Measurements from ENCODE around the gene TMEM131L.
A peak's percentile ranks its signal among the peaks of the same experiment; 100 is the strongest.

The TMEM131L gene

DNA sequence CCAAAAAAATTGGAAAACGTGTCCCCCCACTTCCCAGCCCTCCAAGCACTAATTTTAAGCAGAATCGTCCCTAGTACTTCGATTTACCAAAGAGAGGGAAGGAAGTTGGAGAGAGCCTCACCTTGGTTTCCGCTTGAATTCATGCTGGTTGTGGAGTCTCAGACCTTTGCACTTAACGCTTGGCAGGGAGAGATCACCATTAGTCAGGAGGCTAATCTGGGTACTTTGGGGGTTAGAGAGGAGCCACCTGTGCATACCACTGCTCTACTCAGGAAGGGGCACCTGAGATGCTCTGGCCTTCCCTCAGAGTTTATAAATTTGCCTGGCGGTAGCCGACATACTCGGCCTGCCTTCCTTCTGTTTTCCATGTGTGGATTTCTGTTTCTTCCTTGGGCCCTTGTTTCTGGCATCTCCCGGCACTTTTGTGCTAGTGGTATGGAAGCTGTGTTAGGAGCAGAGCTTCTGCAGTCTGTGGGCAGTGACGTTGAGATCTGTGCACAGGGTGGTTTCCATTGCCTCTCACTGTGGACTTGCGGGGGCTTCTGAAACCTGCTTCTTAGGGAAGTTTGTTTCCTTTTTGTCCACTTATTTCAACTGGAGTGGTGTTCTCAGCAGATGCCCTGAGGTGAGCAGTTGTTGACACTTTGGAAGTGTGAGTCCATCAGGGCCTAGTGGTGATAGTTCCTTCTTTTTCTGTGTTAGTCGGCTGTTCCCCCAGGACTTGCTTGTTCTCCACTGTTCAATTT is 104.2 kb downstream of the TMEM131L start:
- Mint-ChIP-seq H3K27ac (peak overlapping the region; percentile 87), H3K27me3 (no peaks in the 10 kb centered on the region), H3K36me3 (peaks cover 41% of the 10 kb centered on the region), H3K9me3 (no peaks in the 10 kb centered on the region), H3K4me3 (peak overlapping the region; percentile 60), H3K4me1 (peaks cover 80% of the 10 kb centered on the region)
- peak; percentile 73 for ATAC-seq

DNA sequence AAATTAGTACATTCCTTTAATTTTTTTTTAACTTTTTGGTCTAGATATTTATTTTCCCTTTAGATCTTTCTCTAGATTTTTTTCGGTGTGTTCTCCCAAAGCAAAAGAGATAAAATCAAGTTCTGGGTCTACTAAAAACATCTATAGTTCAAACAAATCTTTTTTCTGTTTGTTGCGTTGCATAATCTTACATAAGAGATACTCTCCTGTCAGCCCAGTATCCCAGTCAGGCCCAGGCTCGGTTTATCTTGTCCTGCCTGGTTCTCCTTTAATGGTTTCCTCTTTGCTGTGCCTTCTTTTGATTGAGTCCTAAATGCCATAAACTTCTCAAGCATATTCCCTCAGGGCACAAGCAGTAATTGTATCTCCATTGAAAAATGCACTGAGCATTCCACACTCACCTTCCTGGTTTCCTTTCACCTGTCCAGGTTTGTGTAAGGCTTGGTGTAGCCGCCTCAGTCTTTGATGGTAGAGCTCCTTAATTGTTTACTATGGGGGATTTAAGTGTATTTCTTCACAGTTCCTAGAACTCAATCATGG is 104.9 kb downstream of the TMEM131L start:
- Mint-ChIP-seq H3K9me3 (no peaks in the 10 kb centered on the region), H3K27ac (peak overlapping the region; percentile 87), H3K4me3 (no peak overlapping the region), H3K36me3 (peaks cover 40% of the 10 kb centered on the region), H3K27me3 (no peaks in the 10 kb centered on the region), H3K4me1 (peaks cover 85% of the 10 kb centered on the region)
- ATAC-seq: no peak

DNA sequence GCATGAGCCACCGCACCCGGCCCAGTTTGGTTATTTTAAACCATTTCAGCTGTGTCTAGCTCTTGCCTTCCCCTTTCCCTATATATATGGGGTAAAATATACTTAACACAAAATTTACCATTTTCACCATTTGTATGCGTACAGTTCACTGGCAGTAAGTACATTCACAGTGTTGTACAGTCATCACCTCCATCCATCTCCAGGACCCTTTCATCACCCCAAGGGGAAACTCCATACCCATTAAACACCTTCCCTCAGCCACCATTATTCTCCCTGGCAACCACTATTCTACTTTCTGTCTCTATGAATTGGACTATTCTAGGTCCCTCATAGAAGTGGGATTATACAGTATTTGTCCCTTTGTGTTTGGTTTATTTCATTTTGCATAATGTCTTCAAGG is 106.4 kb downstream of the TMEM131L start:
- no peak overlapping the region for H3K4me3 Mint-ChIP-seq
- no peak for ATAC-seq
- peak overlapping the region; percentile 87 for H3K27ac Mint-ChIP-seq
- H3K9me3 Mint-ChIP-seq: no peaks in the 10 kb centered on the region
- no peaks in the 10 kb centered on the region for H3K27me3 Mint-ChIP-seq
- H3K4me1 Mint-ChIP-seq: peaks cover 88% of the 10 kb centered on the region
- peaks cover 28% of the 10 kb centered on the region for H3K36me3 Mint-ChIP-seq

DNA sequence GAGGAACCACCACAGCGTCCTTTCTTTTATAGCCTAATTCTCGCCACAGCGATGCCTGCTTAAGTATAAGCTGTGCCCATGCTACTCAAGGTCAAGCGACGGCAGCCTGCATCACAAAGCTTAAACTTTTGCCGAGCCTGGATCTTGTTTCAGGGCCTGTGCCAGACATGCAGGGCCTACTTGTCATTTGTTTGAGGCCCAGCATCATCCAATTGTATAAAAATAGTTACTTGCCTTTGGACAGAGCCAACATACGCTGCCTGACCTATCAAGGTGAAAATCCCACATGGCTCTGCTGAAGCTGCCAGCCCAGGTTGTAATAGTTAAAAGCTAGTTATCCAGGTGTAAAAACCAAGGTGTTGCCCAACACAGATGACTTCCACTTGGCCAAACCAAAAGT is 107.1 kb downstream of the TMEM131L start:
- H3K27ac Mint-ChIP-seq: peak overlapping the region; percentile 0
- H3K36me3 Mint-ChIP-seq: peaks cover 27% of the 10 kb centered on the region
- H3K4me1 Mint-ChIP-seq: peaks cover 87% of the 10 kb centered on the region
- H3K4me3 Mint-ChIP-seq: no peak overlapping the region
- ATAC-seq: no peak
- H3K9me3 Mint-ChIP-seq: no peaks in the 10 kb centered on the region
- H3K27me3 Mint-ChIP-seq: no peaks in the 10 kb centered on the region

DNA sequence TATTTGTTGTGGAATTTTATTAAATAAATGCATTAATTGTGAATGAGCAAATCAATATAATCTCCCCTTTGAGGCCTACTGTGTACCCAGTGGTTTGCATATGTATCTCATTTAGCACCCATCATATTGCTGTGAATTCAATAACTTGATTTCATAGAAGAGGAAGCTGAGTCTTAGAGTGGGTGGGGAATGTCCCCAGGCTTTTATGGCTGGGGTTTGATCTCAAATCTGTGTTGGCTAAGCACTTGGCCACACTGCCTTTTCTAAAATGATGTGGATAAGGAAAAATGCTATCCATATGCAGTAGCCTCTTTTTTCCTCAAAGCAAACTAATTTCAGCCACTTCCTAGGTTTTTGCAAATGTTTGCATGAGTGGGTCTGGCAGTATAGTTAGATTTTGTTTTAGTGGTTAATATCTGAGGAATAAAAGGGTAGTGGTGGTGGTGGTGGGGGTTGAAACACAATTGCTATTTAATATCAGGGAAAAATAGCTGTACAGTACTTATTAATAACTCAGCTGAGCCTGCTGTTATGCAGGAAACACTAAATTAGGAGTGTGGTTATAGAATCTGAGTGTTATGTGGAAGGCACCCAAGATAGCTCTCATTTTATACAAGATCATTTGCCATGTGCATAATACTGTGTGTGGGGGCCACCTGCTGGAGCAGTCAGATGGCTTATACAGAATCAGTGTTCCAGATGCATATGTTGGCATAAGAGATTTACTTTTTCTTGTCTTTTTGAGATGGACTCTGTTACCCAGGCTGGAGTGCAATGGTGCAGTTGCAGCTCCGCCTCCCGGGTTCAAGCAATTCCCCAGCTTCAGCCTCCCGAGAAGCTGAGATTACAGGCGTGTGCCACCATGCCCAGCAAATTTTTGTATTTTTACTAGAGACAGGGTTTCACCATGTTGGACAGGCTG is 108.0 kb downstream of the TMEM131L start:
- peak overlapping the region; percentile 0 for H3K27ac Mint-ChIP-seq
- no peaks in the 10 kb centered on the region for H3K27me3 Mint-ChIP-seq
- H3K4me3 Mint-ChIP-seq: no peak overlapping the region
- peaks cover 23% of the 10 kb centered on the region for H3K36me3 Mint-ChIP-seq
- peaks cover 78% of the 10 kb centered on the region for H3K4me1 Mint-ChIP-seq
- peak; percentile 86 for ATAC-seq
- no peaks in the 10 kb centered on the region for H3K9me3 Mint-ChIP-seq

DNA sequence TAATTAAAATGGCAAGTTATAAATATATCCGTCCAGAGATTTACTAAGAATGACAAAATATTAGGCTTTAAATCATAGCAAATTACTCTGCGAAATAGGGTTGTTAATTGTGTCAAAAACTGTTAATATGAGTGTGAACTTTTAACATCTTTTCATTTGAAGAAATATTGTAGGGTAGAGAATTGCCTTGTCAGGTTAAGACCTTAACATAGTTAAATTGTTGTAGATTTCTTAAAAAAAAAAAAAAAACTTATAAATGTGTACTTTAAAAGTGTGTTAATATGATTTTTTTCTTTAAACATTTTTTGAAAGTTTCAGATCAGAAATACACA is 110.2 kb downstream of the TMEM131L start:
- Mint-ChIP-seq H3K36me3 (peaks cover 26% of the 10 kb centered on the region), H3K27me3 (no peaks in the 10 kb centered on the region), H3K27ac (no peak overlapping the region), H3K9me3 (no peaks in the 10 kb centered on the region), H3K4me3 (no peak overlapping the region), H3K4me1 (peaks cover 74% of the 10 kb centered on the region)
- ATAC-seq: no peak

DNA sequence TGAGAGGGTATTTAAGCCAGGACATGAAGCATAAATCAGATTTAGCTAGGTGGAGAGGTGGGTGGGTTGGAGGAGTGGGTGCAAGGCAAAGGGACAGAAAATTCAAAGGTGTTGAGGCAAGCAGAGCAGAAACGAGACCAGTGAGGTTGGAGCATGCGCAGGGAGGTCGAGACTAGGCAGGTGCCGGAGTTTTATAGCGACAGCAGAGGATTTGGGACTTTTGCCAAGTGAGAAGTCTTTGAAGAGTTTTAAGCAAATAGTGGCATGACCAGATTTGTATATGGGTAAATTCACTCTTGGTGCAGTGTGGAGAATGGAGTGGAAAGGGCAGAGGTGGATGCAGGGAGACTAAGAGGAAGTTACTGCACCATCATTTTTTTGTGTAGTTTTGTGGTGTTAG is 110.9 kb downstream of the TMEM131L start:
- Mint-ChIP-seq H3K4me1 (peaks cover 69% of the 10 kb centered on the region), H3K27ac (peak overlapping the region; percentile 40), H3K36me3 (peaks cover 21% of the 10 kb centered on the region)

DNA sequence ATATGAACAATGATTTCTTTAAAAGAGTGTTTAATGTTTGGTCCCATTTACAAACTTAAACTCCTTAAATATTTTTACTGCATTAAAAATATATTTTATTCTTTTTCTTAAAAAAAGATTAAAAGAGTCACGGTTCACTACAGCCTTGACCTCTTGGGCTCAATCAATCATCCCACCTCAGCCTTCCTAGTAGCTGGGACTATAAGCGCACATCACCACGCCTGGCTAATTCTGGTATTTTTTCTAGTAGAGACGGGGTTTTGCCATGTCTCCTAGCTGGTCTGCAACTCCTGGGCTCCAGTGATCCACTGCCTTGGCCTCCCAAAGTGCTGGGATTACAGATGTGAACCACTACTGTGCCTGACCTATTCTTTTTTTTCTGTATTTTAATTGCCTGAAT is 113.2 kb downstream of the TMEM131L start:
- ATAC-seq: no peak
- Mint-ChIP-seq H3K27ac (peak overlapping the region; percentile 53), H3K36me3 (peaks cover 24% of the 10 kb centered on the region), H3K4me3 (peak overlapping the region; percentile 7), H3K27me3 (no peaks in the 10 kb centered on the region), H3K4me1 (peaks cover 51% of the 10 kb centered on the region), H3K9me3 (no peaks in the 10 kb centered on the region)

More for the DNA sequence above, 110.9 kb downstream of the TMEM131L start:
- Mint-ChIP-seq H3K4me3 (no peak overlapping the region), H3K27me3 (no peaks in the 10 kb centered on the region), H3K9me3 (no peaks in the 10 kb centered on the region)
- no peak for ATAC-seq

DNA sequence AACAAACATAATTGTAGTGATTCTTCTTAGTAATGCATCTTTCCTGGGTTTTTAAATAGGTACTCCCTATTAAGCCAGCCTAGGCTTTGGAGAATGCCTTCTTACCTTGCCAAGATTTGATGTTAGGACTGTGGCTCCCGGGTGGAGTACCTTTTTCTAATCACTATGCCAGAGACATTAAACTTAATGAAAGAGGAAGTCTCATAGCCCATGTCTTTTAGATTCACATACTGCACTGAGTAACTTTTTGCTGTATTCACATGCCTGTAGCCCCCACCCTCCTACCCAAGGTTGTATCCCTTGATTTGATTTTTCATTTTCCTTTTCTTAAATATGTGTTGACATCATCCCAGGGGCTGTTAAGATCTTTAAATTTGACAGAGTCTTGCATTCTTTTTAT is 113.7 kb downstream of the TMEM131L start:
- H3K27me3 Mint-ChIP-seq: no peaks in the 10 kb centered on the region
- peaks cover 28% of the 10 kb centered on the region for H3K36me3 Mint-ChIP-seq
- H3K27ac Mint-ChIP-seq: peak overlapping the region; percentile 53
- no peaks in the 10 kb centered on the region for H3K9me3 Mint-ChIP-seq
- ATAC-seq: peak; percentile 50
- H3K4me1 Mint-ChIP-seq: peaks cover 50% of the 10 kb centered on the region
- H3K4me3 Mint-ChIP-seq: peak overlapping the region; percentile 21

DNA sequence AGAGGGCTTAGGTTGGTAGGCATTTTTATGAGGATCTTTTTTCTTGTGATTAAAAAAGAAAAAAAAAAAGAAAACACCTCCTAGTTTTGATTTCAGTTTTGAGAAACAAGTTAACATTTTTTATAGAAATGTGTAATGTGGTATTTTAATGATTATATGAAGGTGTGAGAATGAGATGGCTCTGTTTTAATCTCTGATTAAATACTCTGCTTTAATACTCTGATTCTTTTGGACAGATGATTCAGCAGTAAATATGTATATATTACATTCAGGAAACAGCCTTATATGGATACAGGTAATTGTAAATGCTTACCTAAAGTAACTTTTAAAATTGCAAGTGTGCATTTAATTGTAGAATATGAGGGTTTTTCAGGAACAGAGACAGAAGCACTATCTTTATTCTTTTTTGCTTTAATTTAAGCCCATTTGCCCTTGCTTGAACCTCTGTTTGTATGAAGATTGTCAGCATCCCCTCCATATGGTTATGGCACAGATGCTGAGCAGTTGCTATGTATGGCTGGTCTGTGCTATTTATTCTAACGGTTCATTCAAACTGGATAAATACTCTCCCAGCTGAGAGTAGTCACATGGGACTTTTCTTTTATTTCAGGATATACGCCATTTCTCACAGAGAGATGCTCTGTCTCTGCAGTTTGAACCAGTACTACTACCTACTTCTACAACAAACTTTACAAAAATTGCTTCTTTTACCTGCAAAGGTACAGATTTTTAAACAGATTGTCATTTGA is 117.0 kb downstream of the TMEM131L start:
- Mint-ChIP-seq H3K36me3 (peaks cover 35% of the 10 kb centered on the region), H3K4me1 (peaks cover 30% of the 10 kb centered on the region), H3K27me3 (no peaks in the 10 kb centered on the region), H3K9me3 (no peaks in the 10 kb centered on the region), H3K27ac (peak overlapping the region; percentile 42), H3K4me3 (no peak overlapping the region)
- ATAC-seq: no peak

DNA sequence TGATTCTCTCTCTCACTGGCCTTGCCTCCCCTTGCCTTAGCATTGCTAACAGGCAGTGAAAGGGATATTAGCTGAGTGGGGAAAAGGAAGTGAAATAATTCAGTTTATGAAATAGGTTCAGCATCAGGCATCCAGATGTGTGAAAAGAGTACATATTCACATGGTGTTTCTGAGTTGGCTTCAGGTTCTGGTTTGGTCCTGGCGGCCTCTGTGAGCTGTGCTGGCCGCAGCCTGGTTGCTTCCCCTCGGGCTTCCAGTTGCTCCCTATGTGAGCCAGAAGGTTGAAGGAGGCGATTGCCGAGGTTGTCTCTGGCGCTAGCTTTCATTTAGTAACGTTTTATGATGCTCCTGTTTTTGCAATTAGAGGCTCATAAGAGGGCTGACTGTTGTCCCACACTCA is 118.9 kb downstream of the TMEM131L start:
- Mint-ChIP-seq H3K27me3 (no peaks in the 10 kb centered on the region), H3K9me3 (no peaks in the 10 kb centered on the region), H3K27ac (peak overlapping the region; percentile 65), H3K4me1 (peaks cover 24% of the 10 kb centered on the region), H3K36me3 (peaks cover 49% of the 10 kb centered on the region), H3K4me3 (no peak overlapping the region)
- ATAC-seq: no peak

DNA sequence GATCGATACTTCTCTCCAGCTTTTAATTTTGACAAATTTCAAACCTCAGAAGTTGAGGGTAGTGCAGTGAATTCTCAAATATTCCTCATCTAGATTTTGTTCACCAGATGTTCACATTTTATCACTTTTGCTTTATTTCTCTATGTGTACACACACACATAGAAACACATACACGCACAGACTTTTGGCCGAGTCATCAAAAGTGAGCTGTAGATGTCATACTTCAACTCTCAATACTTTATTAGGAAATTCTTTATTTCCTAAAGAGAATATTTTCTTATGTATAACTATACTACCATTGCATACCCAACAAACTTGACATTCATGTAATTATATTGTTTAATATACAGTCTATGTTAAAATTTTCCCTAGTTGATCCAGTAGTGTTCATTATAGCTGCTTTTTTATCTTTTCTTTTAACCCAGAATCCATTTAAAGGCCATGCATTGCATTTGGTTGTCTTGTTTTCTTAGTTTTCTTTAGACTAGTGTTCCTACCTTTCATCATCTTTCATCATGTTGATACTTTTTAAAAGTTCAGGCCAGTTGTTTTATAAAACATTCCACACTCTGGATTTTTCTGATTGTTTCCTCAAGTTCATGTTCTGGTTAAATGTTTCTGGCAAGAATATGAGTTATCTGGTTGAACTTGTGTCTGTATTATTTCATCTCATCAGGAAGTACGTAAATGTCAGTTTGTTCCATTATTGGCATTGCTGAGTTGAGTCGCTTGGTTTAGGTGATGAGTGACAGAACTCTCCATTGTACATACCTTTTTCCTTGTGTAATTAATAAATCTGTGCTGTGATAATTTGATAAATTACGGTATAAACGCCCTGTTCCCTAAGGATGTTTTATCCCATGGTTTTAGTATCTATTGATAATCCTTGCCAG is 123.8 kb downstream of the TMEM131L start:
- ATAC-seq: no peak
- no peak overlapping the region for H3K4me3 Mint-ChIP-seq
- H3K27me3 Mint-ChIP-seq: no peaks in the 10 kb centered on the region
- H3K36me3 Mint-ChIP-seq: peaks cover 54% of the 10 kb centered on the region
- H3K27ac Mint-ChIP-seq: no peak overlapping the region
- peaks cover 2% of the 10 kb centered on the region for H3K4me1 Mint-ChIP-seq
- H3K9me3 Mint-ChIP-seq: no peaks in the 10 kb centered on the region

DNA sequence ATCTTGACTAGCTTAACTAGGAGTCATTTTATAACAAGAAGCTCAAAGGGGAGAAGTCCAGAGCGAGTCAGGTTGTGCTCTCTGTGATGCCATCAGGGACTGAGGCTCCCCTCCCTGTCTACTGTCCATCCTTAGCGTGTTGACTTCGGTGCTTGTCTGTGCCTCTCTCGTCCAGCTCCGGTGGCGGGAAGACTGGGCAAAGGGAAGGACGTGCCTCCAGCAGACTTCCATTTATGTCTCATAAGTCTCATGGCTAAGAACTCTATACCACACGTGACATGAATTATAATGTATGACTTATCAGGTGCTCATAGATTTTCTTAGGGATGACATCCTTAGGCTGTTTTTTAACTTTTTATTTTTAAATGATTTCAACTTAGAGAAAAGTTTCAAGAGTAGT is 125.3 kb downstream of the TMEM131L start:
- H3K4me3 Mint-ChIP-seq: no peak overlapping the region
- H3K9me3 Mint-ChIP-seq: no peaks in the 10 kb centered on the region
- H3K36me3 Mint-ChIP-seq: peaks cover 58% of the 10 kb centered on the region
- no peak for ATAC-seq
- no peaks in the 10 kb centered on the region for H3K27me3 Mint-ChIP-seq
- H3K4me1 Mint-ChIP-seq: no peaks in the 10 kb centered on the region
- no peak overlapping the region for H3K27ac Mint-ChIP-seq

DNA sequence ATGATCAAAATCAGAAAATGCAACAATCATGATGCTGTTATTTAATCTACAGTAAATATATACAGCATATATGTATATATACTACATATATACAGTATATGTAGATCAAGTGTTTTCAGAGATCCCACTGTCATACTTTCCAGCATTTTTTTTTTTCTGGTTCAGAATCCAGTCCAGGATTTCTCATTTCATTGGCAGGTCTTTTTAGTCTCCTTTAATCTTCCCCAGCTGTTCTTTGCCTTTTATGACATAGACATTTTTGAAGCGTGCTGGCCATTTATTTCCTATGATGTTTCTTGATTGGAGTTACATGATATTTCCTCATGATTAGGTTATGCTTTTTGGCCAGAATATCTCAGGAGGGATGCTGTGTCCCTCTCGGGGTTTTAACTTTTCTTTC is 125.9 kb downstream of the TMEM131L start:
- Mint-ChIP-seq H3K27ac (no peak overlapping the region), H3K27me3 (no peaks in the 10 kb centered on the region), H3K36me3 (peaks cover 56% of the 10 kb centered on the region), H3K4me3 (no peak overlapping the region), H3K4me1 (no peaks in the 10 kb centered on the region), H3K9me3 (no peaks in the 10 kb centered on the region)
- no peak for ATAC-seq
